Measurements from ENCODE around the gene KCNK3.

Gene KCNK3

DNA sequence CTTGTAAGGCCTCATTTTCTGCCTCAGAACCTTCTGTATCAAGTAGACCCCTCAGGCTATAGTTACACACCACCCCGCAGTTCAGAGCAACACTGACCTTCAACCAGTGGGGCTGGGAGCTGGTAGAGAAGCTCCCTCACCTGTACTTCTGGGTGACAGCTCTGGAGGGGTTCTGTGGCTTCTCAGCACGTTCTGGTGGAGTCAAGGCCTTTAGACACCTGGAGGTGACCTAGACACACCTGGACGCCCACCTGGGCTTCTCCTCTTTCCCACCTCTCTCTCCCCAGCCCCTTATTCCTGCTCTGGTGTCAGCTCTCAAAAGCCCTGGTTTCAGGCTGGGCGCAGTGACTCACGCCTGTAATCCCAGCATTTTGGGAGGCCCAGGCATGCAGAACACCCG lies 44.0 kb upstream of the KCNK3 start:
- in situ Hi-C loops (cut with HindIII; ENCODE audit: low pct_ligation_motif_present, low sequenced_read_pairs), result no loop called here
- DNase-seq, result no peak

GRCh38 chr2:26649322-26649721 lies 43.2 kb upstream of the KCNK3 start:
- no peak for TF ChIP-seq CTCF (IDR thresholded peaks at IDR 0.05; ENCODE audit: low read depth, low read length, missing control alignments)
- Histone ChIP-seq H3K27me3 (replicated peaks) (peaks cover 16% of the 10 kb centered on the region), H3K4me3 (ENCODE audit: low read depth, low read length) (no peak overlapping the region), H3K36me3 (replicated peaks) (no peaks in the 10 kb centered on the region), H3K27ac (no peak overlapping the region)
- in situ Hi-C loops (cut with HindIII; ENCODE audit: low pct_ligation_motif_present, low sequenced_read_pairs), result no loop called here
- DNase-seq, result no peak

More for the DNA sequence above, 44.0 kb upstream of the KCNK3 start:
- peaks cover 16% of the 10 kb centered on the region for H3K27me3 ChIP-seq (replicated peaks)
- no peak for TF ChIP-seq CTCF (IDR thresholded peaks at IDR 0.05; ENCODE audit: low read depth, low read length, missing control alignments)
- no peaks in the 10 kb centered on the region for H3K36me3 ChIP-seq (replicated peaks)
- H3K27ac ChIP-seq, result no peak overlapping the region
- no peak overlapping the region for H3K4me3 ChIP-seq (ENCODE audit: low read depth, low read length)

- in situ Hi-C loops (cut with HindIII; ENCODE audit: low pct_ligation_motif_present, low sequenced_read_pairs), result no loop called here
Measured at GRCh38 chr2:26649992-26650712, 42.4 kb upstream of the KCNK3 start.

DNA sequence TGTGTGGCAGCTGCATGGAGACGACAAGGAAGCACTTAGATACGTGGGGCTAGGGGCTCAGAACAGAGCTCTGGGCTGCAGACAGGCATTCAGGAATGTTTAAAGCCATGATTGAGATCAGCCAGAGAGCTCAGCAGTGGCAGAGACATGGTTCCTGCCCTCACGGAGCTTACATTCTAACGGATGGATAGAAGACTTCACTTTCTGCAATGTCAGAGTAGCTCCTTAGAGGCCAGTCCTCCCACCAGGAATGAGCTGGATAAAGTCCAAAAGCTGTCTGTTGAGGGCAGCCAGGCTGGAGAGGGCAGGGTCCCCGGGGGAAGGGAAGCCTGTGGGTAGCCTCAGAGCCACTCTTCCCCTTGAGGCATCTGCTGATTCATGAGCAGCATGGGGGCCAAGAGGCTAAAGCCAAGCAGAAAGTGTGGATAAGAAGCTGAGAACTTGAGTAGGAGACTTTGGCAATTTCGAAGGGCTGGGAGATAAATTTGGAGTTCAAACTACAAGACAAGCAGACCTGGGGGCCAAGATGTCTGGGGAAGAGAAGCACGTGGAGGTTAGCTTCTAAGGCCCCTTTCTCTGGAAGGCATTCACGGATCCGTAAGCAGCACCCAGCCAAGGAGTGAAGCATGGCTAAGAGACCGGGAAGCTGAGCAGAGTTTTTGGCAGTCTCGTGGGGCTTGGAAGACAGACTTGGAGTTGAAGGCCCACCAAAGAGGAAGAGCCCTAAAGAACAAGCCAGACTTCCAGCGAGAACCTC lies 41.6 kb upstream of the KCNK3 start:
- H3K36me3 ChIP-seq (replicated peaks), result no peaks in the 10 kb centered on the region
- in situ Hi-C loops (cut with HindIII; ENCODE audit: low pct_ligation_motif_present, low sequenced_read_pairs), result no loop called here
- TF ChIP-seq CTCF (IDR thresholded peaks at IDR 0.05; ENCODE audit: low read depth, low read length, missing control alignments), result no peak
- no peak for DNase-seq
- H3K27ac ChIP-seq, result no peak overlapping the region
- no peak overlapping the region for H3K4me3 ChIP-seq (ENCODE audit: low read depth, low read length)
- peaks cover 9% of the 10 kb centered on the region for H3K27me3 ChIP-seq (replicated peaks)

More at GRCh38 chr2:26649992-26650712, 42.4 kb upstream of the KCNK3 start:
- TF ChIP-seq CTCF (IDR thresholded peaks at IDR 0.05; ENCODE audit: low read depth, low read length, missing control alignments), result no peak
- Histone ChIP-seq H3K27ac (no peak overlapping the region), H3K4me3 (ENCODE audit: low read depth, low read length) (no peak overlapping the region), H3K27me3 (replicated peaks) (peaks cover 14% of the 10 kb centered on the region), H3K36me3 (replicated peaks) (no peaks in the 10 kb centered on the region)
- no peak for DNase-seq

- H3K4me3 ChIP-seq (ENCODE audit: low read depth, low read length), result no peak overlapping the region
- DNase-seq, result no peak
- no peaks in the 10 kb centered on the region for H3K36me3 ChIP-seq (replicated peaks)
- peaks cover 6% of the 10 kb centered on the region for H3K27me3 ChIP-seq (replicated peaks)
- H3K27ac ChIP-seq, result no peak overlapping the region
- in situ Hi-C loops (cut with HindIII; ENCODE audit: low pct_ligation_motif_present, low sequenced_read_pairs), result no loop called here
- TF ChIP-seq CTCF (IDR thresholded peaks at IDR 0.05; ENCODE audit: low read depth, low read length, missing control alignments), result no peak
Measured at GRCh38 chr2:26651470-26651771, 41.1 kb upstream of the KCNK3 start.
